Stimulated activated CD4-positive, alpha-beta T cell treated with anti-CD3 and anti-CD28 coated beads, Interleukin-4, amount 100 ng/mL, for 24 hours (primary cell): ENCODE measurements around the gene KATNB1.
"Not testable (repeated sequence)": the region's sequence is repeated elsewhere in the genome, so short reads cannot be mapped to it uniquely, and the experiment has no call there.

ENCODE experiments used
- DNase-seq: peaks from one replicate; pipeline ENCODE4 v3.0.0-alpha.2; 2020

Gene KATNB1

DNA sequence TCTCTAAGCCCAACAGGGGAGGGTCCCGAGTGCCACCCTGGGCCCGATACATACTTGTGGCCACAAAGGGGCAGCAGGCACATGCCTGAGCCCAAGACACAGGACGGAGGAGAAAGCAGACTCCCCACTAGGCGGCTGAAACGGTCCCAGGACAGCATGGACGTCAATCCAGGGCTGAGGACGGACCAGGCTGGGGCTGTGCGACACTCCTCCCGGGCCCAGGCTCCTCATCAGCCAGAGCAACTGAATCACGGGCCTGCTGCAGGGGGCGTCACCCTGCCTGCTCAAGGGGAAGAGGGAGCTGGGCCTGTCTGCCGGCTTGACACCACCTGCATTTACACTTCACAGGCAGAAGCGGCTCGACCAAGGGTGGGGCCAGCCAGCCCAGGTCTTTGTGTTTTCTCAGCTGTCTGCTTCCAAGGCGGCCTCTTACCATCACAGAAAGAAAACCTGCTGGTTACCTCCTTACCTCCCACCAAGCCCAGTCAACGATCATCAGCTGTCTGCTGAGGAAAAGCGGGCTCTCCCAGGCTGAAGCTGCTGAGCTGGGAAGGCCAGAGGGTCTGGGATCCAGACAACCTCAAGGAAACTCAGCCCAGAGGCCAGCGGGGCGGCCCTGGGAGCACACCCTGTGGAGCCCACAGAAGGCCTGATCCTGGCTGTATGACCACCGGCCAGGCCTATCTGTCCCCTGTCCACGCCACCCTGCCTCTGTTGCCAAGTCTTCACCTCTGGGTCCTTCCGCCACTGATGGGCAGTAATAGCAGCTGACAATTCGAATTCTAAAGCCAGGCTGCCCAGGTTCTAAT is 40.3 kb downstream of the KATNB1 start:
- no peak for DNase-seq

DNA sequence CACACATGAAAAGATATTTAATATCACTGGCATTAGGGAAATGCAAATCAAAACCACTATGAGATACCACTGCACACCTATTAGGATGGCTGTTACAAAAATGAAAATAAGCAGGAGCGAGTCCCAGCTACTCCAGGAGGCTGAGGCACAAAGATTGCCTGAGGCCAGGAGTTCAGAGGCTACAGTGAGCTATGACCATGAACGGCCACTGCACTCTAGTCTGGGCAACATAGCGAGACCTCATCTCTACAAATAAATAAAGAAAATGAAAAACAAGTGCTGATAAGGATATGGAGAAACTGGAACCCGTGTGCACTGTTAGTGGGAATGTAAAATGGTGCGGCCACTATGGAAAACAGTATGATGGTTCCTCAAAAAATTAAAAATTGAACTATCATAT is 43.1 kb downstream of the KATNB1 start:
- no peak for DNase-seq

DNA sequence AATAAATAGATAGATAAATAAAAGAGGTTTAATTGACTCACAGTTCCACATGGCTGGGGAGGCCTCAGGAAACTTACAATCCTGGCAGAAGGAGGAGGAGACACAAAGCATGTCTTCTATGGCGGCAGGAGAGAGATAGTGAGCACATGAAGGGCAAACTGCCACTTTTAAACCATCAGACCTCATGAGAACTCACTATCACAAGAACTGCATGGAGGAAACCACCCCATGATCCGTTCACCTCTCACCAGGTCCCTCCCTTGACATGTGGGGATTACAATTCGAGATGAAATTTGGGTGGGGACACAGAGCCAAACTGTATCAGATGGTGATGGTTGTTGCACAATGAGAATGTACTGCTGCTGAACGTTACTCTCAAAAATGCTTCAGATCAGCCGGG is 44.3 kb downstream of the KATNB1 start:
- not testable (repeated sequence) for DNase-seq

DNA sequence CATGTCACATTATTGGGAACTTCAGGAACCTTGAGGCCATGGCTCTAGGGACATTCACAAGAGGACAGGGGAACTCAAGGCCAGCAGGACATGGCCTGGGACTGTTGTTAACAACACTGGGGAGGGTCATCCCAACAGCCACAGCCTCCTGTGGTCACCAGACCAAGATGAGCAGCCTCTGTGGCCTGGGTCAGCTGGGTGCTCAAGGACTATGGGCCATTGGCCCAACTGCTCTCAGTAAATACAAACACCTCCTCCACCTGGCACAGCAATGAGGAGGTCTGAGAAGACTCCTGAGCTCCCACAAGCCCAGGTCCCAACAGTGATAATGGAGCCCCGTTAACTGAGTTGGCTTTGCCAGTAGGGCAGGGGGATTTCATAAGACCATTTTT is 45.8 kb downstream of the KATNB1 start:
- no peak for DNase-seq

DNA sequence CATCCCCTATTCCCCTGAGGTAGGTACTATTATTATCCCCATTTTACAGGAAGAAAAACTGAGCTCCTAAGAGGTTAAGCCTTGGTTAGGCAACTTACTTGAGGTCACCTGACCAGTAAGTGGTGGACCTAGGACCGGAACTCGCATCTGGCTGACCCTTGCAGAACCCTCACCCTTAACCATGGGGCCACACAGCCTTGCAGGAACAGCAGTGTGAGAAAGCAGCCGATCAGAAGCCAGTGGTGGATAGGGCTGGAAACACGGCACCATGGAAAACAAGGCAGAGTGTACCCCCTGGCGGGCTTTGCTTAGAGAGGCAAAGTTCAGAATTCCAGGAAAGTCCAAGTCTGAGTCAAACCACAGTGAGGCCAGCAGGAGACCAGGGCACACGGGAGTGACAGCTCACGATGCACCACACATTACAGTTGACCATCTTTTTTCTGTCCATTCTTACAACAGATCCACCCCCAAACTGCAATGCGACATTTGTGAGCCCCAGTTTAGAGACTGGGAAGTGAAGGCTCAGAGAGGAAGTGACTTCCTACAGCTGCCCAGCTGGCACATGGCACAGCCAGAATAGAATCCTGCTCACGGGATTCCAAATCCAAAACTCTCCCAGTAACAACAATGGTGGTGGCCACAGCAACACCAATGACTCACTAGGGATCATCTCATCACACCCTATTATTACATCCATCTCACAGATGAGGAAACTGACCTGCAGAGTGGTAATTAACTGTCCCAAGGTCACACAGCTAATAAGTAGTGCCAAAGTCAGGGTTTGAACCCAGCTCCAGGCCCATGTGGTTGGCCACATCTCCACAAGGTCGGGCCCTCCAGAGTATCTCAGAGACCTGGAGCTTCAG is 46.4 kb downstream of the KATNB1 start:
- no peak for DNase-seq

DNA sequence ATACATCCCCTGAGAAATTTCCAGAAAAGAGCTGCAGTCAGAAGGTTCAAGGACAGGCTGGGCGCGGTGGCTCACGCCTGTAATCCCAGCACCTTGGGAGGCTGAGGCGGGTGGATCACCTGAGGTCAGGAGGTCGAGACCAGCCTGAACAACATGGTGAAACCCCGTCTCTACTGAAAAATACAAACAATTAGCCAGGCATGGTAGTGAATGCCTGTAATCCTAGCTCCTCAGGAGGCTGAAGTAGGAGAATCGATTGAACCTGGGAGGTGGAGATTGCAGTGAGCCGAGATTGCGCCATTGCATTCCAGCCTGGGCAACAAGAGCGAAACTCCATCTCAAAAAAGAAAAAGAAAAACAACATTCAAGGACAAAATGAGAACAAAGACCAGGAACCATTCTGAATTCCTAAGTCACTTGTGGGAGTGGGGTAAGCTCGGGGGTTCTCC is 47.1 kb downstream of the KATNB1 start:
- not testable (repeated sequence) for DNase-seq

DNA sequence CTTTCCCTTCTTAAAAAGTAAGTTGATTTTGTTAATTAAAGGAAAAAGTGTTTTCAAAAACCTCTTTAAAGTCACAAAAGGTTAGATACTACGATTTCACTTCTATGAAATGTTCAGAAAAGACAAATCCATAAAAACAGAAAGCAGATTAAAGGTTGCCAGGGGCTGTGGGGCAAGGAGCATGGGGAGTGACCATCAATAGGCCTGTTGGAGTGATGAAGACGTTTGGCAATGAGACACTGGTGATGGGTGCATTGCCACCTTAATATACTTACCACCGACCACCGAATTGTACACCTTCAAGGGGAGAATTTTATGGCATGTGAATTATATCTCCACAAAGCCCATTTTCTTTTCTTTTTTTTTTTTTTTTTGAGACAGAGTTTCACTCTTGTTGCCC is 47.5 kb downstream of the KATNB1 start:
- DNase-seq, result no peak

DNA sequence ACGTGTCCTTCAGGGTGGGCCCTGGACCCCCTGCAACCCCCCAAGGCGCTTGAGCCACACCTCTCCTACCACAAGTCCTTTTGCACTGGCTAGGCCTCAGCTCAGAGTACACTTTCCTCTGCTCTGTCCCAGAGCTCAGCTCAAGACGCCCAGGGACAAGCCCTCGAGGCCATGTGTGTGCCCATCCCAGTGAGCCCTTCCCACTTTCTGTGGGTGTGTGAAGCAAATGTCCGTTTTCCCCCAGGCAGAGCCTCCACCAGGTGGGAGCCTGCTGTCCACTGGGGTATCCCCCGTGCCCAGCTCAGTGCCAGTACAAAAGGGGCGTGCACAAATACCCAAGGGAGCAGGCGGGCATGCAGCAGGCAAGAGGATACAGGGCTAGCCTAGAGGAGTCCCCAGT is 48.3 kb downstream of the KATNB1 start:
- no peak for DNase-seq

DNA sequence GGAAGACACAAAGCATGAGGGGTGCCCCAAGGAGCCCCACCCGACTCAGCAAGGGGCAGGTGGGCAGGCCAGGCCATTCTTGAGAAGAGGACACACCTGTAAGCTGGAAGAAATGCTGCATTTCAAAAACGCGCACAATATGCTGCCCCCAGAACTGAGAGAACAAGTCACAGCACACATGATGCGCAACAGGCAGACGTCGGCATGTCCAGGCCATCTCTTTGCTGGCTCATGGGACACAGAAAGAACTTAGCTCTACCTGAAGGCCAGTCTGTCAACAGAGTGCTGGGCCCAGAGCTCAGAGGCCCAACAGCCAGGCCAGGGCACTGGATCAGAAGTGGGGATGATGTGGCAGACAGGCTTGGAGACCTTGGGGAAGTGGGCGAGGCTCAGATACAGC is 48.8 kb downstream of the KATNB1 start:
- DNase-seq, result no peak

DNA sequence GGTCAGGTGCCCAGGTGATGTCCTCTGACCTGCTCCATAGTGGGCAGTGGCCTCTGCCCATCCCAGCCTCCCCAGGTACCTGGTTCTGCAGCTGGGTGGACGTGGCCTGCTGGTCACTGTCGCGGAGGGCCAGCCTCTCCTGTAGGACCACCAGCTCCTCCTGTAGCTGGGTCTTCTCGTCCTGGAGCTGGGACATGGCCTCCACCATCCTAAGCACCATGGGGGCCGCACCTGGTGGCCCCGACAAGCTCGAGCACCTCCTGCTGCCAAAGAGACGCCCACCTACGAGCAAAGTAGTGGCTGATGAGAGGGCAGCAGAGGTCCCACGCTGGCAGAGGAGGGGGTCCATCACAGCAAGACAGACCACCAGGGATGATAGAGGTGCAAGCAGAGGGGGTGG is 49.8 kb downstream of the KATNB1 start:
- no peak for DNase-seq

DNA sequence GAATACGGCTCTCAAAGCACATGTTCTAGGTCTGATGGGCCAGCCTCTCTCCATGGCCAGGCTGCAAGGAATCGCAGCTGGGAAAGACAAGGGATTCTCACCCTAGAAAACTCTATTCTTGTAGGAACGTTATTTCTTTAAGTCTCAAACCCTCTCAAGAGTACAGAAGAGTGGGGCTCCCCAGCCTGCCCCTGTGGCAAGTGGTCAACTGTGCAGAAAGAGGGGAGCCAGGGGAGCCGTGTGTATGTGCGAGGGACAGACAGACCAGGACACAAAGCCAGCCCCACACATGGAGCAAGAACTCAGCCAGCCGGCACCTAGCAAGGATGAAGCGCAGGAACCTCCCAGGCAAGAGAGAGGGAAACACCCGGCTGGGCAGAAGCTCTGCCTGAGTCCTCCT is 50.4 kb downstream of the KATNB1 start:
- DNase-seq, result no peak

DNA sequence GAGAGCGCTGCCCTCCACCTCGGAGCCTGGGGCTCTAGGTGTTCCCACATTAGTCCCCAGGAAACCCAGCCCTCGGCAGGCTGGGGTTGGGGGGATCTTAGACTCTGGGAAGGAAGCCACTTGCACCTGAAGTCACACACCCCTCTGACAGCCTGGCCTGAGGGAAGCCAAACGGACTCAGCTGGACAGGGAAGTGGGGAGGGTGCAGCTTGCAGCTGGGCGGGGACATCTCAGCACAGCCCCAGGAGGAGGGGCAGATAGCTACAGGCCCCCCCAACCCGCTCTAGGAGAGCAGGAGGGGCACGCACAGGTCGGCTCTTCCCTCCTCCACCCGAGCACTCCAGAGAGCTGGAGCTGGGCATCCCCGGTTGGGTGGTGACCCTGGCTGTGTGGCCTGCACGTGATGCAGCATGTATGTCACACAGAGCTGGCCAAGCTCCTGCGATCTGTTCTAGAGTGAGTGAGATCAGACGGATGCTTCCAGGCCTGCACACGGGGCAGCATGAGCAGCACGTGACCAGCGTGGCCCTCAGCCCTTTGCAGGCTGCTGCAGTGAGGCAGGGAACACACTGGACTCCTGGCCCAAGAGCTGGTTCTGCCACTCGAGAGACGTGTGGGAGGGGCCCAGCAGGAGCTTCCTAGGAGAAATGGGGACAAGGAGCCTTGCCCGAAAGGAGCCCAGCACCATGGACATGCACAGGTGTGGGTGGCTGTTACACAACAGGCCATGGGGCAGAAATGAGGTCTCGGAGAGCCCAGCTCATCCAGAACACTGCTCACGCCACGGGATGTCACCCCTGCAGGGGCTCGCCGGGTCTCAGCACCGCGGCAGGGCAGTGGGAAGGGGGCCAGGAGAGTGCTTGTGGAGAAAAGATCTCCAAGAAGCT is 51.3 kb downstream of the KATNB1 start:
- DNase-seq, result no peak

DNA sequence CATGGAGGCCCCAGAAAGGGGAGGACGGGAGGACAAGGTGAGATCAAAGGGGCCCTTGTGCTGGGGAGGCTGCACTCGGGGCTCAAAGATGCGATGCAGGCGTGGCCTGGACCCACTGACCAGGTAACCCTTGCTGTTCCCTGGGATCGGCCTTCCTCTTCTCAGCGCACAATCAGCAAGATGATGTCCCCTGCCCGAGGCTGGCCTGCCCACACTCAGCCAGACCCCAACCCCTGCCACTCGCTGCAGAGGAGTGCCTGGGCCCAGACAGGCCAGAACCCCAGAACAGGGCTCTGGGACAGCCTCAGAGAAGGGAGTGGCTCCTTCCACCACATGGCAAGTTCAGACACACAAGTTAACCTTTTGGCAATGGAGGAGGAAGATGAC is 51.9 kb downstream of the KATNB1 start:
- no peak for DNase-seq

DNA sequence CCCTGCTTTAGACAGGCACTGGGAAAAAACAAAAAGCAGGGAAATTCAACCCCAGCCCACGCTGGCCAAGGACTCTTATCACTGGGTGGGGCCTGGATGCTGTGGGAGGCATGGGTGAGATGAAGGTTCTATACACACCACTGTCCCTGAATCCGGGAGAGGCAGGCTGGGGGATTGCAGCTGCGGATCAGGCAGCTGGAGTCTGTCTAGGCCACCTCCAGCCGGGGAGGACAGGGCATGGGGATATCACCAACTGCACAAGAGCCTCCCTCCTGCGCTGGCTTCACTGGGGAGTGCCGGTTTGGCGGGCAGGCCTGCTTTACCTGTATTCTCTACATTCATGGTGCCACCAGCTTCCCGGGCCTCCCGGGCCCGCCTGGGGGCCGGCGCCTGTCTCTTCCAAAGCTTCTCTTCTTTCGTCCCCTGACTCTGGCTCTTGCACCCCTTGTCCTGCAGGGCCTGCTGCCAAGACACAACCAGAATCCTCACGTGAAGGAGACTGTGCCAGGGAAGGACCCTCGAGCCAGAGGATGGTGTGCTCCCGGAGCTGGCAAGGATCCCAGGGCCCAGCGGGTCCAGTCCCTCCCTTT is 52.8 kb downstream of the KATNB1 start:
- DNase-seq, result no peak

DNA sequence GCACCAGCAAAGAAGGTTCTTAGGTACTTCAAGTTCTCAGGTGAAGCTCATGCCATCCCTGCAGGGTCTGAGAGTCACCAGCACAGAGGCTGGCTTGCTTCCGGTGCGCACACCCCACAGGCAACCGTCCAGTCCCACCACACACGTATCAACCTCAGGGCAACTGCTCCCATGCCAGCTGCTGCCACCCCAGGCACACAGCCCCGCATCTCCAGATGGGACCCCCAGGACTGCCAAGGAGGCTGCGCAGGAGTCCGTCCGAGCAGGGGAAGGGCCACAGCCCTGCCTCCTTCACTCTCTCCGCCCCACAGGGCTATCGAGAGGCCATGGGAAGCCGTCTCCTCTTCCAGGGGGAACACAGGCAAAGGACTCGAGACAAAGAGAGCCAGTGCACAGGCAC is 53.4 kb downstream of the KATNB1 start:
- DNase-seq, result no peak

DNA sequence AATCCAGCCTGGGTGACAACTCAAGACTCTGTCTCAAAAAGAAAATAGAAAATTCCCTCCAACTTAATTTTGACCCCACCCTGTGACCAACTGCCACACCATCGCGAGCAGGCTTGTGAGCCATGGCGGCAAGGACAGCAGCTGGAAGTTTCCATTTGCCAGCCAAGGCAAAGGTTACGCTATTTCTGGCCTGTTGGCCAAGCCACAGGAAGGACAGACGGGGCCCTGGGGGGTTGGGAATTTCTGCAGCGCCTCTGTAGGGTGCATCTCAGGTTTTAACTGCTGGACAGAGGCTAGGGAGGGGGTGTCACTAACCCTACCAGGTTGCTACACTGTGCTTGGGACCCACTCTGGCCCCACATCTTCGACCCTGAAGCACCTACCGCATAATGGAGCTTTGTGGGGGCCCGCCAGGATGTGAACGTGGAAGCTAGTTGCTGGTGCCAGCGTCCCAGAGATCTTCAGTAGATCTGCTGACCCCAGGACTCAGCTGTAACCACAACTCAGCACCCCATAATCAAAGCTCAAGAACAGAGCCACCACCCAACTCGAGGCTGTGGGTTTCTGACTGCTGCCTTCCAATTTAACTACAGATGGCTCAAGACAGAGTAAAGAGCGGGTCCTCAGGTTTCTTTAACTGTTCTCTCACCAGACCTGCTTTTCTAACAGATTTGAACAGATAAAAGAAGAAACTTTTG is 55.8 kb downstream of the KATNB1 start:
- no peak for DNase-seq

DNA sequence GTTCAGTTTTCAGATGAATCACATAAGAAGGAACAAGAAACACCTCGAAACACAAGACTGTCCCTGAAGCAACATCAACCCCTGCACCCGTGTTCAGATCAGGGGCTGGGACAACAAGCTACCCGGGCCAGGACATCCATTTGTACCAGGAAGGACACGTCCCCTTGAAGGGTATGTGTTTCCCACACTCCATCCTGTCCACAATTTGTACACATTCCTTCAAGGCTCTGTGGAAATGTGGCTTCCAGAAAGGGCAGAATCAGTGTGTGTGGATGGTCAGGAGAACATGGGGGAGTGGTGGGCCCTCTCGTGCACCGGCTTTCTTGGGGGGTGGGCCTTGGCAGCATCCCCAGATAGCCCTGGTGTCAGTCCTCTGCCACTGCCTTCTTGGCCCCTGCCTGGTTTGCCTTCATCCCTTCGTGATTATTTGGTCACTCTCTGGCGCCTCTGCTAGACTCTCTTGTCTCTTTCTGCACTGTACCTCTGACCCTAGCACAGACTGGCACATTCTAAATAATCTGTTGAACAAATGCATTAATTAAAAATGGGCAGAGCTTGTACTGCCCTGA is 56.4 kb downstream of the KATNB1 start:
- DNase-seq, result no peak

DNA sequence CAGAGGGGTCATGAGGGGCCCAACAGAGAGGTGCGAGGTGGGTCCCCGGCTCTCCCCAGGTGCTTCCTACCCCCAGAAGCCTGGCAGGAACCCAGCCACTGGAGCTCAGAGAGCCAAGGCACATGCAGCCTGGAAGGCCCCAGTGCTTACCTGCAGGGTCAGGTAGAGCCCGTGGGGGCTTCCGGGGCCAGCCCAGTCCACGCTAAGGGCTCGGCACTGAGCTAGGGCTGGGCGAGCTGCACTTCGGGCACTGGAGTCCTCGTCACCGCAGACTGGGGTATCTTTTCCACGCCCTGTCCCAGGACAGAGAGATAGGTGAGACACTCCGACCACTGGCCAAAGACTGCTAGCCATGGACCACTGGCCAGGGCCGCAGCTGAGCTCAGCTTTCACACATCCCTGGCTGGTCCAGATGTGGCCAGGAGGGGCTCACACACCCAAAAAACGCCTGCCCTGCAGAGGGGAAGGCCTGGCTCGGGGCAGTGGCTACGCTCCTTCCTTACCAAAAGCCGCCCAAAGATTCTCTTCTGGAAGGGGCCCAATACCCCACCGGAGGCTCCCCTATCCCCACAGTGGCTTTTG is 59.4 kb downstream of the KATNB1 start:
- DNase-seq, result no peak

DNA sequence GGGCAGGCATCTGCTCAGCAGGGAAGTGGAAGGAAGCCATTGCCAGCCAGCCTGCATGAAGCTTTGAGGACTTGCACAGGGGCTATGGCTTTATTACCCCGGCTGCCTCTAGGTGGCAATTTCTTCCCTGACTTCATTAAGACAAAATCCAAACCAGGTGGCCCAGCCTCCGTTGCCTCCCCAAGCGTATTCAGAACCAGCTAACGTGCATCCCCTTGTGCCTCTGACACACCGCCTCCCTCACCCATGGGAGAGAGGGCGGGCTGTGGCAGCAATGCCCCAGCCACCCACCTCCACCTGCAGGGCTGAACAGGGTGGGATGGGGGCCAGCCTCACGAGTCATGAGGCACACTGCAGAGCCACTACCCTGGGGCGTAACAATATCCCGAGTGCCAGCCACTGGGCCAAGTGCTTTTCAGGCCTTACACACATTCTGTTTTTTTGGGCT is 59.9 kb downstream of the KATNB1 start:
- peak; percentile 27 for DNase-seq

DNA sequence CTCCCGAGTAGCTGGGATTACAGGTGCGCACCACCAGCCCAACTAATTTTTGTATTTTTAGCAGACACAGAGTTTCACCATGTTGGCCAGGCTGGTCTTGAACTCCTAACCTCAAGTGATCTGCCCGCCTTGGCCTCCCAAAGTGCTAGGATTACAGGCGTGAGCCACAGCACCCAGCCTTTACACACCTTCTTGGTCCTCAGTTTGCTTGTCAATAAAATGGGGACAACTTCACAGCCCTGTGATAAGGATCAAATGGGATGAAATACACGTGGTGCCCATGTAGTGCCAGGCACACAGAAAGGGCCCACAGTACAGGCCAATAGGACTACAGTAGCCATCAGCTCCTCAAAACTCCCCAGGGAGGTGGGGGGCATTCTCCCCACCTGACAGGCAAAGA is 60.4 kb downstream of the KATNB1 start:
- DNase-seq, result not testable (repeated sequence)

DNA sequence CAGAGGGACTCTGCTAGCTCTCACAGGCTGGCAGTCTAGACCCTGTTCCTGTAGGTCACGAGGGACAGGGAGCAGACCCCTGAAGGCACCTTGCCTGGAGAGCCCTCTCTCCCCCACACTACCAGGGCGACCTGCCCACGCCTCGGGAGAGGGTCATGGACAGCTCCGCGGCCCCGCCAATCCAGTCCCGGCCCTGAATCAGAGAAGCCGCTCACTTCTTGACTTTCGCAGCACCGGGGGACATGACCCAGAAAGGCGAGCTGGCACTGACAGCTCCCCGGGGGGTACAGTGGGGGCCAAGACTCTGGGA is 61.6 kb downstream of the KATNB1 start:
- DNase-seq, result no peak
